ENCODE results near the gene CEP152. TPM values are rescaled to one million over a fixed set of nuclear protein-coding genes. Genes with fewer than 3 reads are reported as not detected.

Gene CEP152
- total RNA-seq, 4 donors from 2014 or later, result 9.2 to 12.5 (median 11.2) TPM

DNA sequence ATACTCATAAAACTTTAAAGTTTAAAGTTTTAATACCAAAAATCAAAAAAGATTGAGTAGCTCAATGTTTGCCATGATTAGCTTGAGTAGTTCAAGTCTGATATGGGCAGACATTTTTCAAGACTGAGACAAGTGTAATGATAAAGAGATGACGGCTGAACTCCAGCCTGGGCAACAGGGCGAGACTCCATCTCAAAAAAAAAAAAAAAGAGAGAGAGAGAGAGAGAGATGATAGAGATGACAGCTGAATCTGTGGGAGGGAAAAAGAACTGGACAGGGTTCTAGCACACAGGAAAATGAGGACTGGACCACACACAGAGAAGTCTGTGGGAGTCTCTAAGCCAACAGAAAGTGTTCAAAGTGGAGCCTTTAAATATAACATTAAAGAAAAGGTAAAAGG is 25.2 kb downstream of the CEP152 start:
- TF ChIP-seq POLR2A (IDR thresholded peaks at IDR 0.05), result no peak
- TF ChIP-seq, protein P1, sequence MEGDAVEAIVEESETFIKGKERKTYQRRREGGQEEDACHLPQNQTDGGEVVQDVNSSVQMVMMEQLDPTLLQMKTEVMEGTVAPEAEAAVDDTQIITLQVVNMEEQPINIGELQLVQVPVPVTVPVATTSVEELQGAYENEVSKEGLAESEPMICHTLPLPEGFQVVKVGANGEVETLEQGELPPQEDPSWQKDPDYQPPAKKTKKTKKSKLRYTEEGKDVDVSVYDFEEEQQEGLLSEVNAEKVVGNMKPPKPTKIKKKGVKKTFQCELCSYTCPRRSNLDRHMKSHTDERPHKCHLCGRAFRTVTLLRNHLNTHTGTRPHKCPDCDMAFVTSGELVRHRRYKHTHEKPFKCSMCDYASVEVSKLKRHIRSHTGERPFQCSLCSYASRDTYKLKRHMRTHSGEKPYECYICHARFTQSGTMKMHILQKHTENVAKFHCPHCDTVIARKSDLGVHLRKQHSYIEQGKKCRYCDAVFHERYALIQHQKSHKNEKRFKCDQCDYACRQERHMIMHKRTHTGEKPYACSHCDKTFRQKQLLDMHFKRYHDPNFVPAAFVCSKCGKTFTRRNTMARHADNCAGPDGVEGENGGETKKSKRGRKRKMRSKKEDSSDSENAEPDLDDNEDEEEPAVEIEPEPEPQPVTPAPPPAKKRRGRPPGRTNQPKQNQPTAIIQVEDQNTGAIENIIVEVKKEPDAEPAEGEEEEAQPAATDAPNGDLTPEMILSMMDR (IDR thresholded peaks at IDR 0.05), result no peak
- no peak for TF ChIP-seq EP300 (IDR thresholded peaks at IDR 0.05)
- peaks cover 0 to 50% (median 0%) of the 10 kb centered on the region in 3 donors for H3K36me3 ChIP-seq
- H3K9me3 ChIP-seq, result no peaks in the 10 kb centered on the region
- no peaks in the 10 kb centered on the region for H3K4me1 ChIP-seq
- H3K27ac ChIP-seq, result no peak overlapping the region
- no peak for DNase-seq (ENCODE audit: low spot score in 2 of 2)
- H3K4me3 ChIP-seq, result no peak overlapping the region
- WGBS, 2 donors, result 75 to 90% methylated on average over 2 of the region's 2 CpGs
- H3K27me3 ChIP-seq, result no peaks in the 10 kb centered on the region

DNA sequence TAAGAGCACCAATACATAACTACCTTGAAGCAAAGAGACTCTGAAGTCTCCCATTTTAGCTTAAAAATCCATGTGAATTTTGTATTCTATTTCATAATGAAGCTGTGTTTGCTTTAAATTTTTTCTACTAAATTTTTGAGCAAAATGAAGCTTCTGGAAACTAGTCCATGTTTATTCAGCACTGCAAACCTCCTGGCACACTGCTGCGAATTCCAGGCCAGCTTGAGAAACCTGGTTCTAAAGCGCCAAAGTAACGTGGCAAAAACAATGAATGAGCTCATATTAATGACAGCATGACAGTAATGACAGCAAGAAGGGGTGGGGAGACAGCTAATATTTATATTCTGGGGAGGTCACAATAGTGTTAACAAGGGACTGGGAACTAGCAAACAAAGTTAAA is 25.7 kb downstream of the CEP152 start:
- 42 to 61% methylated on average over 3 of the region's 3 CpGs for WGBS, 2 donors
- H3K4me1 ChIP-seq, result no peaks in the 10 kb centered on the region
- DNase-seq (ENCODE audit: low spot score in 2 of 2), result no peak

DNA sequence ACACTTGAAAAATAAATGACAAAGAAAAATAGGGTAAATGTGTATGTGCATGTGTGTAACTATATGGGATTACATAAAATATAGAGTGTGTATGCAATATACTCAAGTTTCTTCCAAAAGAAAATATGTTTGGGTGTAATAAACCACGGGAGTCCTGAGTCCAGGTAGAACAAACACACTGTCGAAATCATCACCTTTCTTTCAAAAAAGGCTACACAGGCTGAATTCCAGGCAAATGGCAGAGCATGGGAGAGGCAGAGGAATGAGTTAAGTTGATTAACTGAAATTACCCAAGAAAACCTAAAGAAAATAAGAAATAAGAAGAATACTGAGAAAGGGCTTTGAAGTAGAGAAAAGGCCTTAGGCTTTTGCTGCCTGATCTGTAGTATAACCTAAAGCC is 26.1 kb downstream of the CEP152 start:
- TF ChIP-seq, protein P1 (IDR thresholded peaks at IDR 0.05), result no peak
- TF ChIP-seq POLR2A (IDR thresholded peaks at IDR 0.05) (no peak), EP300 (IDR thresholded peaks at IDR 0.05) (no peak)
- Histone ChIP-seq H3K9me3 (no peaks in the 10 kb centered on the region), H3K4me1 (no peaks in the 10 kb centered on the region), H3K36me3 (peaks cover 0 to 50% (median 0%) of the 10 kb centered on the region in 3 donors), H3K27ac (no peak overlapping the region), H3K4me3 (no peak overlapping the region), H3K27me3 (no peaks in the 10 kb centered on the region)
- DNase-seq (ENCODE audit: low spot score in 2 of 2), result no peak
- WGBS, 2 donors, result 90 to 94% methylated on average over 2 of the region's 2 CpGs

More for the DNA sequence above, 25.7 kb downstream of the CEP152 start:
- Histone ChIP-seq H3K4me3 (no peak overlapping the region), H3K36me3 (peaks cover 0 to 50% (median 0%) of the 10 kb centered on the region in 3 donors), H3K27me3 (no peaks in the 10 kb centered on the region), H3K27ac (no peak overlapping the region), H3K9me3 (no peaks in the 10 kb centered on the region)
- TF ChIP-seq, protein P1 (IDR thresholded peaks at IDR 0.05), result no peak

DNA sequence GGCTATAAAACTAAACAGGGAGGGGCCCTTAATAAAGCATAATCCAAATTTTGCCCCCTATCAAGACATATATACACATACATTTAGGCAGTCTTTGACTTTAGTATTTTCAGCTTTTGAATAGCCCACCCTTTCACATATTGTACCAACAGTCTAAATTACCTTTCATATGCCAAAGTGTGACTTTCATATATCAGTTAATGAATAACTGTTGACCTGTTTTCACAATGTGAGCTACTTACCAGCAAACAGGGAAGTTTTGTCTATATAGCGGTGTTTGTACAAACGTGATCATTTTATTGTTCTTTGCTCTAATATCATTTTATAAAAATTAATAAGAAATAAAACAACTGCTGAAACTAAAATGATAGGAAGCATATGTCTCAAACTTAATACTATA is 28.0 kb downstream of the CEP152 start:
- H3K9me3 ChIP-seq, result no peaks in the 10 kb centered on the region
- TF ChIP-seq EP300 (IDR thresholded peaks at IDR 0.05) (no peak), POLR2A (IDR thresholded peaks at IDR 0.05) (no peak)
- TF ChIP-seq, protein P1 (IDR thresholded peaks at IDR 0.05), result no peak
- H3K4me1 ChIP-seq, result no peaks in the 10 kb centered on the region
- H3K4me3 ChIP-seq, result no peak overlapping the region
- WGBS, 2 donors, result 94 to 97% methylated on average over 2 of the region's 2 CpGs
- no peak for DNase-seq (ENCODE audit: low spot score in 2 of 2)
- no peaks in the 10 kb centered on the region for H3K27me3 ChIP-seq
- no peak overlapping the region for H3K27ac ChIP-seq
- H3K36me3 ChIP-seq, result peaks cover 0 to 36% (median 0%) of the 10 kb centered on the region in 3 donors

DNA sequence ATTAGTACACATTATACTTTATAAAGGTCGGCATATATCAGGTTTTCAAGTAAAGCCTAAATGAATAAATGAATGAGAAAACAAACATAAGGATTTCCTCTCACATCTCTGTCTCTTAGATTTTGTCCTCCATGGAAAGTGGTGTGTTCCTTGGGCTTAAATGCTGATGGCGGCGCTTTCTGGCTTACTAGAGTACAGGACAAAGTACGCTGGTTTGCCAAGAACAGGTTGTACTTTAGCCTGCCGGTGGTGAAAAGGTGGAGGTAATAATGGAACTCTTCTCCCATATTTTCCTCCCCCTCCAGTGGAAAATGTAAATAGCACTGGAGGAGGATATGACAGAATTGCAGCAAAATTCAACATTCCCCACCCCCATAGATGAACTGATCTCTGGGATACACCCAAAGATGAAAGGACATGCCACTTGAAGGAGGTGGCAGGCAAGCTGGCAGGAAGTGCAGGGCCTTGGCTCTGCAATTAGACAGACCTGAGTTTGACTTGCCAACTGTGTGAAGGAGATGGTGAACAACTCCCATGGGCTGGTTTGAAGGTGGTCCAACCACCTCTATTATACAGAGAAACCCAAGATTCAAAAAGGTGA is 29.3 kb downstream of the CEP152 start:
- H3K4me3 ChIP-seq, result no peak overlapping the region
- H3K27me3 ChIP-seq, result no peaks in the 10 kb centered on the region
- H3K36me3 ChIP-seq, result peaks cover 0 to 36% (median 0%) of the 10 kb centered on the region in 3 donors
- WGBS, 2 donors, result 98 to 99% methylated on average over 5 of the region's 5 CpGs
- no peaks in the 10 kb centered on the region for H3K9me3 ChIP-seq
- no peak for DNase-seq (ENCODE audit: low spot score in 2 of 2)
- TF ChIP-seq EP300 (IDR thresholded peaks at IDR 0.05), result no peak
- TF ChIP-seq, protein P1 (IDR thresholded peaks at IDR 0.05), result no peak
- no peak for TF ChIP-seq POLR2A (IDR thresholded peaks at IDR 0.05)
- no peaks in the 10 kb centered on the region for H3K4me1 ChIP-seq
- no peak overlapping the region for H3K27ac ChIP-seq

Measured in tibial nerve (tissue), 4 donors.